ENCODE measurements around the gene SETDB1. TPM values are rescaled to one million over a fixed set of nuclear protein-coding genes. Genes with fewer than 3 reads are reported as not detected.

SETDB1 gene
- total RNA-seq, 2 experiments from 2014 or later: 39.4 to 40.4 TPM

GRCh38 chr1:151012684-151013471 is 86.7 kb downstream of the SETDB1 start:
- H3K4me1 ChIP-seq (ENCODE audit: insufficient read depth, low read length): peaks cover 43% of the 10 kb centered on the region
- H3K27me3 ChIP-seq (ENCODE audit: control insufficient read depth in 1 of 2, insufficient read depth in 2 of 2, low read length in 2 of 2): no peaks in the 10 kb centered on the region
- ATAC-seq (ENCODE audit: poor library complexity) (no peak), DNase-seq (no peak)
- CTCF ChIA-PET: interaction anchor here (1.1 to 1.5 kb wide), 3 partner anchors 12 to 58 kb away, joined by 3 to 4 read pairs (median 3); partner anchors contain the start of genes CDC42SE1 and GABPB2
- H3K36me3 ChIP-seq (ENCODE audit: insufficient read depth, low read length): peaks cover 30% of the 10 kb centered on the region
- Mint-ChIP-seq H3K36me3 (ENCODE audit: low read depth) (peaks cover 44% of the 10 kb centered on the region), H3K4me1 (ENCODE audit: low read depth) (peaks cover 58% of the 10 kb centered on the region), H3K27ac (no peak overlapping the region), H3K9me3 (no peaks in the 10 kb centered on the region), H3K27me3 (no peaks in the 10 kb centered on the region), H3K4me3 (peak overlapping the region; percentile 1)
- H3K9me3 ChIP-seq (ENCODE audit: control insufficient read depth in 1 of 2, insufficient read depth in 1 of 2, low read length in 2 of 2): no peaks in the 10 kb centered on the region
- no peak overlapping the region for H3K27ac ChIP-seq (ENCODE audit: low read depth in 1 of 2, low read length in 2 of 2)
- no peak overlapping the region for H3K4me3 ChIP-seq (ENCODE audit: low read length)
- no peak for TF ChIP-seq CTCF (IDR thresholded peaks at IDR 0.05)
- intact Hi-C loops (cut with DNase I, micrococcal nuclease): loop anchor here in 1 of 2 experiments (10.0 kb wide), 1 partner anchor 242 kb away; the partner anchor contains the start of gene PSMD4
- POLR2A ChIA-PET: interaction anchor here (1.2 to 1.3 kb wide), 2 partner anchors 11 to 177 kb away, joined by 3 to 5 read pairs; partner anchors contain the start of gene VPS72

- ATAC-seq (ENCODE audit: poor library complexity): no peak
- no peak overlapping the region for H3K27ac Mint-ChIP-seq
- TF ChIP-seq CTCF (IDR thresholded peaks at IDR 0.05): no peak
- no peak overlapping the region for H3K4me3 ChIP-seq (ENCODE audit: low read length)
- ChIA-PET CTCF (interaction anchor here (1.2 kb wide), 1 partner anchor 11 kb away, joined by 3 read pairs; no protein-coding TSS in a partner anchor), POLR2A (no interaction called here)
- H3K9me3 ChIP-seq (ENCODE audit: control insufficient read depth in 1 of 2, insufficient read depth in 1 of 2, low read length in 2 of 2): no peaks in the 10 kb centered on the region
- H3K9me3 Mint-ChIP-seq: no peaks in the 10 kb centered on the region
- DNase-seq: no peak
- H3K4me1 Mint-ChIP-seq (ENCODE audit: low read depth): peaks cover 51% of the 10 kb centered on the region
- no peaks in the 10 kb centered on the region for H3K27me3 Mint-ChIP-seq
- no peak overlapping the region for H3K27ac ChIP-seq (ENCODE audit: low read depth in 1 of 2, low read length in 2 of 2)
- peaks cover 41% of the 10 kb centered on the region for H3K4me1 ChIP-seq (ENCODE audit: insufficient read depth, low read length)
- peak overlapping the region; percentile 1 for H3K4me3 Mint-ChIP-seq
- H3K36me3 ChIP-seq (ENCODE audit: insufficient read depth, low read length): peaks cover 36% of the 10 kb centered on the region
- no peaks in the 10 kb centered on the region for H3K27me3 ChIP-seq (ENCODE audit: control insufficient read depth in 1 of 2, insufficient read depth in 2 of 2, low read length in 2 of 2)
- intact Hi-C loops (cut with DNase I, micrococcal nuclease): loop anchor here in 1 of 2 experiments (10.0 kb wide), 1 partner anchor 241 kb away; the partner anchor contains the start of gene PSMD4
- peaks cover 44% of the 10 kb centered on the region for H3K36me3 Mint-ChIP-seq (ENCODE audit: low read depth)
Measured at GRCh38 chr1:151013518-151013917, 87.4 kb downstream of the SETDB1 start.

Other genes with a start within 250 kb of the SETDB1 start
- gene GOLPH3L, start 229.2 kb upstream of the SETDB1 start, total RNA-seq: 1 to 10 TPM; 2.4 to 2.6 TPM
- not detected for gene HORMAD1, start 205.5 kb upstream of the SETDB1 start, total RNA-seq
- gene CTSS, start 160.6 kb upstream of the SETDB1 start, total RNA-seq: 10 to 100 TPM; 83.1 to 83.5 TPM
- 10 to 100 TPM; 11.2 to 11.8 TPM for gene CTSK, start 118.1 kb upstream of the SETDB1 start, total RNA-seq
- gene ARNT, start 49.8 kb upstream of the SETDB1 start, total RNA-seq: 10 to 100 TPM; 18.8 to 21.5 TPM
- not detected for gene CTXND2, start 39.2 kb upstream of the SETDB1 start, total RNA-seq
- 10 to 100 TPM; 73.8 to 80.1 TPM for gene CERS2, start 48.5 kb downstream of the SETDB1 start, total RNA-seq
- gene ANXA9, start 55.9 kb downstream of the SETDB1 start, total RNA-seq: not detected
- gene MINDY1, start 80.5 kb downstream of the SETDB1 start, total RNA-seq: 1 to 10 TPM; 7.8 to 9.2 TPM
- 10 to 100 TPM; 10.9 to 12.1 TPM for gene PRUNE1, start 82.1 kb downstream of the SETDB1 start, total RNA-seq
- under 1 TPM; 0.30 to 0.42 TPM for gene BNIPL, start 110.2 kb downstream of the SETDB1 start, total RNA-seq
- gene C1orf56, start 121.4 kb downstream of the SETDB1 start, total RNA-seq: 1 to 10 TPM in 1 of 2 experiments, under 1 TPM in 1; 0.58 to 1.2 TPM
- gene CDC42SE1, start 133.3 kb downstream of the SETDB1 start, total RNA-seq: 100 to 1,000 TPM; 401 to 404 TPM
- gene MLLT11, start 134.0 kb downstream of the SETDB1 start, total RNA-seq: 1 to 10 TPM; 2.8 to 2.9 TPM
- gene GABPB2, start 144.4 kb downstream of the SETDB1 start, total RNA-seq: 10 to 100 TPM; 23.7 to 25.5 TPM
- 1 to 10 TPM; 3.8 to 5.5 TPM for gene SEMA6C, start 220.3 kb downstream of the SETDB1 start, total RNA-seq
- gene TNFAIP8L2, start 230.3 kb downstream of the SETDB1 start, total RNA-seq: under 1 TPM; 0.70 to 0.74 TPM
- gene LYSMD1, start 239.5 kb downstream of the SETDB1 start, total RNA-seq: under 1 TPM; 0.55 to 0.67 TPM
- 10 to 100 TPM; 35.2 to 35.7 TPM for gene SCNM1, start 239.8 kb downstream of the SETDB1 start, total RNA-seq
- 1 to 10 TPM in 1 of 2 experiments, not detected in 1; 1.6 TPM for gene TMOD4, start 249.6 kb downstream of the SETDB1 start, total RNA-seq